ENCODE measurements around the gene TXNDC11. TPM values are rescaled to one million over a fixed set of nuclear protein-coding genes. Genes with fewer than 3 reads are reported as not detected.

TXNDC11 gene
- polyA plus RNA-seq, 1 donor (not counting 4 experiments of a cell fraction or from before 2014, with no cell fraction given) = 35.9 TPM

DNA sequence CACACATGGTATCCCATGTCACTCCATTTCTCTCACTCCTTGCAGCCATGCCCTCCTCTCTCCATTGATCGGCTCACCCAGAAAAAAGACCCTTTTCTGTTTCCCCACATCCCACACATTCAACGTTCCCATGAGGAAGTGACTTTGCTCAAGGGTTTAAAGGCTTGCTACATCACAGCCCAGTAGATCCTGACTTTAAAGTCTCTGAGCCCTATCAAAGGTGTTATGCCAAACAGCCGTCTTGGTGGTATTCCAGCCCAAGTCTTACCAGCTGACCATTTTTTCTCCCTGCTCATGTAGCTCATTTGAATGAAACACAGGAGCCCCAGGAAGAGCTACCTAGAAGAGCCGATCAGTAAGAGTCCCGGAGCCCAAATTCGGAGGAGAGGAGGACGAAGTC, 7.4 kb upstream of the TXNDC11 start:
- TF ChIP-seq, protein P1, sequence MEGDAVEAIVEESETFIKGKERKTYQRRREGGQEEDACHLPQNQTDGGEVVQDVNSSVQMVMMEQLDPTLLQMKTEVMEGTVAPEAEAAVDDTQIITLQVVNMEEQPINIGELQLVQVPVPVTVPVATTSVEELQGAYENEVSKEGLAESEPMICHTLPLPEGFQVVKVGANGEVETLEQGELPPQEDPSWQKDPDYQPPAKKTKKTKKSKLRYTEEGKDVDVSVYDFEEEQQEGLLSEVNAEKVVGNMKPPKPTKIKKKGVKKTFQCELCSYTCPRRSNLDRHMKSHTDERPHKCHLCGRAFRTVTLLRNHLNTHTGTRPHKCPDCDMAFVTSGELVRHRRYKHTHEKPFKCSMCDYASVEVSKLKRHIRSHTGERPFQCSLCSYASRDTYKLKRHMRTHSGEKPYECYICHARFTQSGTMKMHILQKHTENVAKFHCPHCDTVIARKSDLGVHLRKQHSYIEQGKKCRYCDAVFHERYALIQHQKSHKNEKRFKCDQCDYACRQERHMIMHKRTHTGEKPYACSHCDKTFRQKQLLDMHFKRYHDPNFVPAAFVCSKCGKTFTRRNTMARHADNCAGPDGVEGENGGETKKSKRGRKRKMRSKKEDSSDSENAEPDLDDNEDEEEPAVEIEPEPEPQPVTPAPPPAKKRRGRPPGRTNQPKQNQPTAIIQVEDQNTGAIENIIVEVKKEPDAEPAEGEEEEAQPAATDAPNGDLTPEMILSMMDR (optimal IDR thresholded peaks at IDR 0.05 in 1 of 3, IDR thresholded peaks at IDR 0.05 in 1 of 3, conservative IDR thresholded peaks at IDR 0.05 in 1 of 3; ENCODE audit: extremely low read depth in 1 of 3, insufficient read depth in 2 of 3, low read length in 3 of 3) = no peak
- TF ChIP-seq EZH2 (IDR thresholded peaks at IDR 0.05; ENCODE audit: low read length) = no peak
- Histone ChIP-seq H3K27ac (ENCODE audit: control insufficient read depth, insufficient read depth, low read length) (no peak overlapping the region), H2AFZ (ENCODE audit: control insufficient read depth, low read length) (no peak overlapping the region), H3K36me3 (ENCODE audit: control insufficient read depth in 2 of 2, extremely low read depth in 1 of 2, insufficient read depth in 2 of 2, low read length in 2 of 2) (peaks cover 17 to 23% of the 10 kb centered on the region in 2 experiments), H3K27me3 (ENCODE audit: control insufficient read depth, extremely low read depth, insufficient read depth, low read length) (no peaks in the 10 kb centered on the region), H3K4me1 (ENCODE audit: control insufficient read depth, extremely low read depth, insufficient read depth, low read length) (no peaks in the 10 kb centered on the region), H3K79me2 (ENCODE audit: control insufficient read depth, insufficient read depth, low read length) (no peaks in the 10 kb centered on the region), H3K9me3 (ENCODE audit: control insufficient read depth, low read depth, low read length) (no peaks in the 10 kb centered on the region), H3K4me2 (ENCODE audit: control insufficient read depth, extremely low read depth, insufficient read depth, low read depth, low read length) (no peak overlapping the region), H3K9ac (ENCODE audit: control insufficient read depth, extremely low read depth, insufficient read depth, low read length) (no peak overlapping the region), H3K4me3 (ENCODE audit: control insufficient read depth in 2 of 3, extremely low read depth in 1 of 3, insufficient read depth in 2 of 3, low read depth in 1 of 3, low read length in 3 of 3) (no peak overlapping the region), H3K9me1 (ENCODE audit: control insufficient read depth, extremely low read depth, insufficient read depth, low read length) (no peaks in the 10 kb centered on the region), H4K20me1 (ENCODE audit: control insufficient read depth, extremely low read depth, insufficient read depth, low read length) (peaks cover 2% of the 10 kb centered on the region)
- FAIRE-seq (no peak), DNase-seq (ENCODE audit: low read depth, low spot score) (no peak)
- dilution Hi-C loops (cut with MboI; ENCODE audit: extremely low pct_ligation_motif_present, low sequenced_read_pairs) = no loop called here

DNA sequence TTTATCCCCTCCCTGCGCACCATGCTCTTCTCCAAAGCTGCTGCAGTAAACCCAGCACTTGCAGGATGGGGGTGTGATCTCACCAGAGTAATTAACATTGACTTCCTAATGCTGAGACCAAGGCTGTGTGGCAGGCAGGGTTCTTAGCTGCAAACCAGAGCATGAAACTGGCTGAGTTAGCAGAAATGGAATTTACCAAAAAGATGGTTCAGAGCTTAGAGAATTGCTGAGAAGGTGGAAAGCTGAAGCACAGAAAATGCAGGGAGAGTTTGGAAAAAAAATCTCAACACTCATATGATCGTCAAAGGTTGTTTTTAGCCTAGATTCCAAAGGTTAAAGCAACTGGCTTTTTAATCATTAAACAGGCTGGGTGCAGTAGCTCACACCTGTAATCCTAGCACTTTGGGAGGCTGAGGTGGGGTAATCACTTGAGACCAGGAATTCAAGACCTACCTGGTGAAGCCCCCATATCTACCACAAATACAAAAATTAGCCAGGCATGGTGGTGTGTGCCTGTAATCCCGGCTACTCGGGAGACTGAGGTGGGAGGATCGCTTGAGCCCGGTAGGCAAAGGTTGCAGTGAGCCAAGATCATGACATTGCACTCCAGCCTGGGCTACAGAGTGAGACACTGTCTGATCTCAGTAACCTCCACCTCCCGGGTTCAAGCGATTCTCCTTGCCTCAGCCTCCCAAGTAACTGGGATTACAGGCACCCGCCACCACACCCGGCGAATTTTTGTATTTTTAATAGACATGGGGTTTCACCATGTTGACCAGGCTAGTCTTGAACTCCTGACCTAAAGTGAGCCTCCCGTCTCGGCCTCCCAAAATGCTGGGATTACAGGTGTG, 6.0 kb upstream of the TXNDC11 start:
- Histone ChIP-seq H3K9ac (ENCODE audit: control insufficient read depth, extremely low read depth, insufficient read depth, low read length) (no peak overlapping the region), H3K27me3 (ENCODE audit: control insufficient read depth, extremely low read depth, insufficient read depth, low read length) (no peaks in the 10 kb centered on the region), H4K20me1 (ENCODE audit: control insufficient read depth, extremely low read depth, insufficient read depth, low read length) (peaks cover 2% of the 10 kb centered on the region), H2AFZ (ENCODE audit: control insufficient read depth, low read length) (no peak overlapping the region), H3K79me2 (ENCODE audit: control insufficient read depth, insufficient read depth, low read length) (no peaks in the 10 kb centered on the region), H3K27ac (ENCODE audit: control insufficient read depth, insufficient read depth, low read length) (no peak overlapping the region), H3K4me1 (ENCODE audit: control insufficient read depth, extremely low read depth, insufficient read depth, low read length) (no peaks in the 10 kb centered on the region), H3K9me3 (ENCODE audit: control insufficient read depth, low read depth, low read length) (no peaks in the 10 kb centered on the region), H3K9me1 (ENCODE audit: control insufficient read depth, extremely low read depth, insufficient read depth, low read length) (no peaks in the 10 kb centered on the region), H3K4me3 (ENCODE audit: control insufficient read depth in 2 of 3, extremely low read depth in 1 of 3, insufficient read depth in 2 of 3, low read depth in 1 of 3, low read length in 3 of 3) (no peak overlapping the region), H3K4me2 (ENCODE audit: control insufficient read depth, extremely low read depth, insufficient read depth, low read depth, low read length) (no peak overlapping the region), H3K36me3 (ENCODE audit: control insufficient read depth in 2 of 2, extremely low read depth in 1 of 2, insufficient read depth in 2 of 2, low read length in 2 of 2) (peaks cover 16 to 23% of the 10 kb centered on the region in 2 experiments)
- dilution Hi-C loops (cut with MboI; ENCODE audit: extremely low pct_ligation_motif_present, low sequenced_read_pairs) = no loop called here
- no peak for FAIRE-seq
- TF ChIP-seq, protein P1 (optimal IDR thresholded peaks at IDR 0.05 in 1 of 3, IDR thresholded peaks at IDR 0.05 in 1 of 3, conservative IDR thresholded peaks at IDR 0.05 in 1 of 3; ENCODE audit: extremely low read depth in 1 of 3, insufficient read depth in 2 of 3, low read length in 3 of 3) = no peak
- no peak for TF ChIP-seq EZH2 (IDR thresholded peaks at IDR 0.05; ENCODE audit: low read length)
- DNase-seq (ENCODE audit: low read depth, low spot score) = no peak
